Stimulated activated CD4-positive, alpha-beta T cell treated with anti-CD3 and anti-CD28 coated beads, Interleukin-1b, Interleukin-23, amount 100 ng/mL, for 48 hours (primary cell): ENCODE results near the gene BBOF1.
"Not testable (repeated sequence)": the region's sequence is repeated elsewhere in the genome, so short reads cannot be mapped to it uniquely, and the experiment has no call there.

Experiments used
- DNase-seq: peaks from one replicate; pipeline ENCODE4 v3.0.0-alpha.2; 2020

The BBOF1 gene

GRCh38 chr14:74018586-74019407 is at the start of gene BBOF1, which contains the start of gene ENTPD5:
Gene BBOF1, plus strand, starts transcription at chr14:74019349. Its CDS starts 130 bp downstream, at chr14:74019479.
Gene ENTPD5, minus strand, starts transcription at chr14:74019288. Its CDS starts 31,186 bp downstream, at chr14:73988102.
- peak; percentile 81 for DNase-seq

- no peak for DNase-seq
Measured at GRCh38 chr14:73973497-73973896, 45.7 kb upstream of the BBOF1 start.

DNA sequence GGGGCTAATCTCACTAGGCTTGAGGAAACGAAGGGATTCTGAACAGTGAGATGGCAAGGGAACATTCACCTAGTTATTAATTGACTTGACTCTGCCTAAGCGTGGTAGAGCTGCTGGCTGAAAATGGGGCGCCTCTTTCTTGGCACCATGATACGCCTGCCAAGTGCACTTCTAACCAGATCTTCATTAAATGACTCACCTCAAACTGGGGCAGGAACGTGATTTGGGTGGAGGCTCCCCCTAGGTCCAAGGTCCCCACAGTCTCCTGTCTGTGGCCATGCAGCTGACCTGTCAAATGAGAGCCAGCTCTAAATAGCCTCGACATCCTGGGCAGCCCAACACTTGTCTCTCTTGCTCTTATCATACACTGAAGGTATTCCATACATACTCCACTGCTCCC is 43.0 kb upstream of the BBOF1 start:
- no peak for DNase-seq

DNA sequence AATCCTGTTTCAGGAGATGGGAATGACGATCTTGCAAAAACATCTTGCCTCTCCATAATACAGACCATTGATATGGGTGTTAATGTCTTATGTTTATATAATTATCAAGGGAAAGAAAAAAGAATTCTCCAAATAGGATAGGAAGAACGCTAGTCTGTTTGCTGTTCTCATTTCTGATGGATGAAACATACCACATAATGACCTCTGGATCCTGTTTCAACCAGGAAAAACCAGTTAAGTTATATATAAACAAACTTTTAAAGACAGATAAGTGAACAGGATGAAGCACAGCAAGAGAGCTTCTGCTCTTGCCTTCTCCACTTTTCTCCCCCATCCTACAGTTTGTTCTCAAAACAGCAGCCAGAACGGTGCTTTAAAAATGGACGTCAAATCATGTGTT is 41.3 kb upstream of the BBOF1 start:
- no peak for DNase-seq

DNA sequence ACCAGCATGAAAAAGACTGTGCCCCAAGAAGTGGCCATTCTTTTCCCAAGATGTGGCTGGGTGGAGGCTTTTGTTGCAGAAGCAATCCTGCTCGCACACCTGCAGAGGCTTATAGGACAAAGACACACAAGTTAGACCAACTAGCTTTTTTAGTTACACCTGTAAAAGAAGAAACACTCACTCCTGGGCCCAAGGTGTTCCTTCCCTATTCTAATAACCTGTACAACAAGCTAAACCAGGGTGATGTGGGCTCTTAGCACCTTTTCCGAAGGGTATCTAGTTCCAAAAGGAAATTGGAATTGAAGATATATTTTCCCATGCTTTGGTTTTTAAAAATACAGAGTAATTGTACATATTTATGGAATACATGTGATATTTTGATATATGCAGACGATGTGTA is 31.1 kb upstream of the BBOF1 start:
- DNase-seq = no peak

GRCh38 chr14:73988656-73989055 is 30.5 kb upstream of the BBOF1 start:
- DNase-seq = not testable (repeated sequence)

DNA sequence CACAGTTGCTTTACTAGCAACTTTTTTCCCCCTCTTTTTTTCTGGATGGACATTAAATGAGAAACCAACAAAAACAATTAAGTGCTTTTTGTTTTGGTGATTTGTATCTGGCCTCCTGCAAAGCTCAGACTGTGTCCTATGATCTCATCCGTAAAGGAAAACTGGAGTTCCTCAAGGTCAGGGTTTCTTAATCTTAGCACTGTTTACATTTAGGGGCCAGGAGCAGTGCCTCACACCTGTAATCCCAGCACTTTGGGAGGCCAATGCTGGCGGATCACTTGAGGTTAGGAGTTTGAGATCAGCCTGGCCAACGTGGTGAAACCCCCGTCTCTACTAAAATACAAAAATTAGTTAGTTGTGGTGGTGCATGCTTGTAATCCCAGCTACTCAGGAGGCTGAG is 28.1 kb upstream of the BBOF1 start:
- DNase-seq = no peak

GRCh38 chr14:73994926-73995325 is 24.2 kb upstream of the BBOF1 start:
- not testable (repeated sequence) for DNase-seq

- no peak for DNase-seq
Measured at GRCh38 chr14:73995977-73996378, 23.2 kb upstream of the BBOF1 start.

DNA sequence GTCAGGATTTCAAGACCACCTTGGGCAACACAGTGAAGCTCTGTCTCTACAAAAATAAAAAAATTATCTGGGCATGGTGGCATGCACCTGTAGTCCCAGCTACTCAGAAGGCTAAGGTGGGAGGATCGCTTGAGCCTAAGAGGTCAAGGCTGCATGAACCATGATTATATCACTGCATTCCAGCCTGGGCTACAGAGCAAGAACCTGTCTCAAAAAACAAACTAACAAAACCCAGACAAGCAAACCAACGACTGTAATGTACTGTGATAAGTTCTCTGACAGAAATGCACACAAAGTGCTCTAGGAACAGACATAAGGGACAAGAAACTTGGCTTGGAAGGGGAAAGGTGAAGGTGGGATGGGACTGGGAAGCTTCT is 22.4 kb upstream of the BBOF1 start:
- no peak for DNase-seq

- DNase-seq = no peak
Measured at GRCh38 chr14:73997108-73997943, 21.8 kb upstream of the BBOF1 start.

GRCh38 chr14:73997944-73998447 is 21.2 kb upstream of the BBOF1 start:
- DNase-seq = no peak

GRCh38 chr14:73998726-73999125 is 20.4 kb upstream of the BBOF1 start:
- no peak for DNase-seq

- not testable (repeated sequence) for DNase-seq
Measured at GRCh38 chr14:74005664-74006063, 13.5 kb upstream of the BBOF1 start.

DNA sequence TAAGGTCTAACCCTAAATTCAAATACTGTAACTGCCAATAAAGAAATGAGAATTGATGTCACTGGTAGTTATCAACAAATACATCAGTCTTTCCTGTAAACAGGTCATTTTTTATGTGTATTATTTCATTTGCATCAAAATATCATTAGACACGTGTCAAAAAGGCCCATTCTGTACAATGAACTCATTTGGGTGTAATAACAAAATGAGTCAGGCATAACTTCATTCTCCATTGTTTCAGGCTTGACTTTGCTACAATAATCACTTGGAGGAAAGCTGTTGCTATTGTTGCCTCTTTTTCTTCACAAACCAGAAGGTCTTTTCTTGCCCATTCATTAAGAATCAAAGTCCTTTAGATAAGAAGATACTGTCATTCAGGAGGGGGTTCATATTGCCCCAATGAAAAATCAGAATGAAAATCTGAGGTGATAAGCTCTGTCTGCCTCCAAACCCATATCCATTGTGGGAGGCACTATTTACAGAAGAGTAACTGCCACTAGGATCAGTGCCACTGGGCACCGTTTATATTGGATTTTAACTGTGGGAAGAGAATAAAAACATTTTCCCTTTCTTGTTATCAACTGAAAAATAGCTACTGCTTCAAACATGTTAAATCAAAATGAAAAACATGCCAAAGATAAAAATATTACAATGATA is 10.2 kb upstream of the BBOF1 start:
- DNase-seq = no peak

GRCh38 chr14:74014299-74014698 is 4.8 kb upstream of the BBOF1 start:
- DNase-seq = no peak

GRCh38 chr14:74015176-74015575 is 4.0 kb upstream of the BBOF1 start:
- DNase-seq = no peak

GRCh38 chr14:74015963-74016362 is 3.2 kb upstream of the BBOF1 start:
- no peak for DNase-seq

DNA sequence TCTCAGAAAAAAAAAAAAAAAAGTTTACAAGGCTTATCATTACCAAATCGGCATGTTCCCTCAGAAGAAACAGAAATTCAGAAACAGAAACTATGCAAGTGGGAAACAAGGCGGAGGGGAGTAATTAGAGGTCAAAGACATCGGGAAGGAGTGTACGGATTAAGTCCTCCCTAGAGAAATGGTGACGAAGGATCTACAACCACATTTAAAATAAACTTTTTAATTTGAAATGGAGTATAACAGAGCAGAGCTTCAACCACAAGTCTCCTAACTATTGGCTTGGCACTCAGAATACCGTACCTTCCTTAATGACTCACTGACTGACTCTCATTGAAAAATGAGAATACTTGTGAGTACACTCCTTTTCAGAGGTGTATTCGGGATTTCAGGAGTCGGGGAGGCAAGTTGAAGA is 969 bp upstream of the BBOF1 start:
- no peak for DNase-seq

- DNase-seq = no peak
Measured at GRCh38 chr14:74019408-74020137, 424 bp downstream of the BBOF1 start.

DNA sequence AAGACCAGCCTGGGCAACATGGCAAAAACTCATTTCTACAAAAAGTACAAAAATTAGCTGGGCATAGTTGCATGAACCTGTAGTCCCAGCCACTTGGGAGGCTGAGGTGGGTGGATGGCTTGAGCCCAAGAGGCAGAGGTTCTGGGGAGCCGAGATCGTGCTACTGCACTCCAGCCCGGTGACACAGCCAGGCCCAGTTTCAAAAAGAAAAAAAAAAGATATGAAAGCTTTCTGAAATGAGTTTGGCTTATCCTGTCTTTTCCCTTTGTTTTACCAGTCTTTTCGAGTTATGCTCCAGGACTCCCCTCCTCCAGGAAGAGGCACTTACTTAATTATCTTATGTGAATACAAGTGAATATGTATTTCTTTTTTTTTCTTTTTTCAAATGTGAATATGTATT is 3.2 kb downstream of the BBOF1 start:
- DNase-seq = no peak

GRCh38 chr14:74029136-74029535 is 10.0 kb downstream of the BBOF1 start:
- DNase-seq = no peak

DNA sequence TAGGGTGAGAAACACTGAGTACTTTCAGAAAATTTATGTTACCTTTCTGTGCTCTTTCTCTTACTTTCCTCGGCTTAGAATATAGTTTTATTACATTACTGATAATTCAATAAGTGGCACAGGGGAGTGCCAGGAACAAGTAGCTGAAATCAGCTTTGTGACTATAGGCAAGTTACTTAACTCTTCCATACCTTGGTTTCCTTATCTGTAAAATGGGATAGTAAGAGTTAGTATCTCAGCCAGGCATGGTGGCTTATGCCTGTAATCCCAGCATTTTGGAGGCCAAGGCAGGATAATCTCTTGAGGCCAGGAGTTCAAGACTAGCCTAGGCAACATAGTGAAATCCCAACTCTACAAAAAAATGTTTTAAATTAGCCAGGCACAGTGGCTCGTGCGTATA is 15.4 kb downstream of the BBOF1 start:
- no peak for DNase-seq
